ENCODE measurements around the gene FCGR3A. TPM values are rescaled to one million over a fixed set of nuclear protein-coding genes. Genes with fewer than 3 reads are reported as not detected.

The FCGR3A gene
- total RNA-seq, 1 donor from 2014 or later = 323 TPM

DNA sequence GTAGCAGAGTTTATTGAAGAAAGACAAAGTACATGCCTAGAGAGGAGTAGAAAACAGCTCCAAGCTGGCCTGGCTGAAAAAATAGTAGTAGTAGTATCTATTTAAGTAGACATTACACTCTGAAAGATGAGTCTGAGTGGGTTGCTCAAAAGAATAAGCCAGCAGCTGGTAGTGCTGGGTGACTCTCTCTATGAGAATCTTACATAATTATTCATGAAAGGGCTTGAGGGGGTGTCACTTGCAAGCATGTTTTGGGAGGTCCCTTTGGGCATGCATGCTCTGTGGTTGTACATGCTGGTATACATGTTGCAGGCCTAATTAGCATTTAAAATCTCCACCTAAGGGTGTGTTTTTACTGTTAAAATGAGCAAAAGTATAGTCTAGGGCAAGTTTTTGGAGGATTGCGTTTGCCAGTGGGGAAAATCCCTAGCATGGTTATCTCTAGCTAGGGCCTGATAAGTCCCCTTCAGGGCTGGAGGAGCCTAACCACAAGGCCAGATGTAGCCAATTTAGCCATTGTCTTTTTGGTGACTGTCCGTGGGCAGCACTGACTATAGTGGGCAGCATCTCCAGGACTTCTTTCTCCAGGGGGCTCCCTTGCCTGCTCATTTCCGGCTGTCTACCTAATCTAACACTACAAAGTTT, 55.4 kb downstream of the FCGR3A start:
- Histone ChIP-seq H3K27ac (no peak overlapping the region), H3K9me3 (no peaks in the 10 kb centered on the region), H3K36me3 (no peaks in the 10 kb centered on the region), H3K27me3 (ENCODE audit: low read depth) (no peaks in the 10 kb centered on the region), H3K4me3 (no peak overlapping the region), H3K4me1 (peaks cover 2% of the 10 kb centered on the region)
- intact Hi-C loops (cut with DNase I) = no loop called here
- no peak for DNase-seq
- no peak for ATAC-seq
- TF ChIP-seq, protein P1, sequence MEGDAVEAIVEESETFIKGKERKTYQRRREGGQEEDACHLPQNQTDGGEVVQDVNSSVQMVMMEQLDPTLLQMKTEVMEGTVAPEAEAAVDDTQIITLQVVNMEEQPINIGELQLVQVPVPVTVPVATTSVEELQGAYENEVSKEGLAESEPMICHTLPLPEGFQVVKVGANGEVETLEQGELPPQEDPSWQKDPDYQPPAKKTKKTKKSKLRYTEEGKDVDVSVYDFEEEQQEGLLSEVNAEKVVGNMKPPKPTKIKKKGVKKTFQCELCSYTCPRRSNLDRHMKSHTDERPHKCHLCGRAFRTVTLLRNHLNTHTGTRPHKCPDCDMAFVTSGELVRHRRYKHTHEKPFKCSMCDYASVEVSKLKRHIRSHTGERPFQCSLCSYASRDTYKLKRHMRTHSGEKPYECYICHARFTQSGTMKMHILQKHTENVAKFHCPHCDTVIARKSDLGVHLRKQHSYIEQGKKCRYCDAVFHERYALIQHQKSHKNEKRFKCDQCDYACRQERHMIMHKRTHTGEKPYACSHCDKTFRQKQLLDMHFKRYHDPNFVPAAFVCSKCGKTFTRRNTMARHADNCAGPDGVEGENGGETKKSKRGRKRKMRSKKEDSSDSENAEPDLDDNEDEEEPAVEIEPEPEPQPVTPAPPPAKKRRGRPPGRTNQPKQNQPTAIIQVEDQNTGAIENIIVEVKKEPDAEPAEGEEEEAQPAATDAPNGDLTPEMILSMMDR (IDR thresholded peaks at IDR 0.05) = no peak

DNA sequence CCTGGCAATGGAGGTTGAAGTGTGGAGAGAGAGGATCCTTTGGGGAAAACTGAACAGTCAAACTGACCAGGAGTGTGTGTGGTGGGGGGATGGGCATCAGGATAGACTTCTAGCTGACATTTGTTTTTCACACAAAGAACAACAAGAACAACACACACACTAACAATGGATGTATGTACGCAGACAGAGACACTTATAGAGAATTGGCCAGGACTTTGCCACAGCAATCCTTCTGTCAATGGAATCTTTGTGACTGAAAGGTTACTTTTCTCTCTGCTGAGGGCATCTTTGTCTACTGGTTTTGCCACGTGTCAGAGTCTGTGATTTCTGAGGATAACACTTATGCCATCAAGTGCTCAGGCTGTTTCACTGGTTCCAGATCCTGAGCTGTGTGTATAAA, 56.8 kb downstream of the FCGR3A start:
- intact Hi-C loops (cut with DNase I) = no loop called here
- TF ChIP-seq, protein P1 (IDR thresholded peaks at IDR 0.05) = no peak
- H3K36me3 ChIP-seq = no peaks in the 10 kb centered on the region
- H3K27ac ChIP-seq = no peak overlapping the region
- H3K4me1 ChIP-seq = no peaks in the 10 kb centered on the region
- no peak overlapping the region for H3K4me3 ChIP-seq
- DNase-seq = no peak
- H3K9me3 ChIP-seq = no peaks in the 10 kb centered on the region
- H3K27me3 ChIP-seq (ENCODE audit: low read depth) = no peaks in the 10 kb centered on the region
- no peak for ATAC-seq

Other genes with a start within 250 kb of the FCGR3A start
- 4.0 TPM for gene MPZ, start 239.8 kb downstream of the FCGR3A start, total RNA-seq
- 167 TPM for gene SDHC, start 235.4 kb downstream of the FCGR3A start, total RNA-seq
- gene CFAP126, start 181.9 kb downstream of the FCGR3A start, total RNA-seq = 8.0 TPM
- gene FCGR2A, start 44.4 kb downstream of the FCGR3A start, total RNA-seq = 223 TPM
- gene HSPA6, start 25.3 kb downstream of the FCGR3A start, total RNA-seq = 13.0 TPM
- 50.1 TPM for gene FCGR3B, start 81.4 kb upstream of the FCGR3A start, total RNA-seq
- 31.9 TPM for gene FCGR2B, start 113.3 kb upstream of the FCGR3A start, total RNA-seq
- 0.32 TPM for gene FCRLA, start 157.4 kb upstream of the FCGR3A start, total RNA-seq
- gene FCRLB, start 171.7 kb upstream of the FCGR3A start, total RNA-seq = 2.8 TPM
- 16.4 TPM for gene DUSP12, start 200.0 kb upstream of the FCGR3A start, total RNA-seq
- 31.3 TPM for gene ATF6, start 216.5 kb upstream of the FCGR3A start, total RNA-seq

All from lower lobe of right lung (tissue), 2 donors.